GM19397 (cell line): ENCODE measurements around the gene ABCA4.

ENCODE experiments used
- ATAC-seq: cut with Tn5 transposase; IDR thresholded peaks from one replicate; pipeline ENCODE4 v1.9.1; 2021; ENCODE audit warnings: mild to moderate bottlenecking, moderate library complexity; ENCODE audit not compliant: unreplicated experiment

Gene ABCA4

GRCh38 chr1:93988634-93989350, 132.2 kb downstream of the ABCA4 start:
- ATAC-seq, result no peak

- ATAC-seq, result no peak
These were observed 139.7 kb downstream of the ABCA4 start for GRCh38 chr1:93981274-93981667.

- ATAC-seq, result no peak
These were observed 140.4 kb downstream of the ABCA4 start for GRCh38 chr1:93980320-93981273.

GRCh38 chr1:93979718-93980319, 141.1 kb downstream of the ABCA4 start:
- no peak for ATAC-seq

- no peak for ATAC-seq
These were observed 141.8 kb downstream of the ABCA4 start for GRCh38 chr1:93979040-93979717.

- ATAC-seq, result no peak
These were observed 143.4 kb downstream of the ABCA4 start for GRCh38 chr1:93977598-93977945.

GRCh38 chr1:93976711-93977597, 144.0 kb downstream of the ABCA4 start:
- no peak for ATAC-seq

GRCh38 chr1:93976291-93976690, 144.7 kb downstream of the ABCA4 start:
- no peak for ATAC-seq

GRCh38 chr1:93972341-93972740, 148.6 kb downstream of the ABCA4 start:
- ATAC-seq, result no peak

GRCh38 chr1:93969887-93970286, 151.1 kb downstream of the ABCA4 start:
- no peak for ATAC-seq

- no peak for ATAC-seq
These were observed 151.6 kb downstream of the ABCA4 start for GRCh38 chr1:93969371-93969770.

GRCh38 chr1:93967306-93967705, 153.6 kb downstream of the ABCA4 start:
- no peak for ATAC-seq

- ATAC-seq, result no peak
These were observed 155.1 kb downstream of the ABCA4 start for GRCh38 chr1:93965888-93966287.

- ATAC-seq, result no peak
These were observed 155.7 kb downstream of the ABCA4 start for GRCh38 chr1:93965256-93965655.

- ATAC-seq, result no peak
These were observed 156.2 kb downstream of the ABCA4 start for GRCh38 chr1:93964777-93965200.

- ATAC-seq, result no peak
These were observed 156.7 kb downstream of the ABCA4 start for GRCh38 chr1:93964096-93964776.

GRCh38 chr1:93963585-93963984, 157.4 kb downstream of the ABCA4 start:
- no peak for ATAC-seq

GRCh38 chr1:93961906-93962305, 159.0 kb downstream of the ABCA4 start:
- no peak for ATAC-seq

GRCh38 chr1:93961443-93961842, 159.5 kb downstream of the ABCA4 start:
- no peak for ATAC-seq
